ENCODE data around the gene NPM1. TPM values are rescaled to one million over a fixed set of nuclear protein-coding genes. Genes with fewer than 3 reads are reported as not detected.

The NPM1 gene
- total and polyA plus RNA-seq, 3 experiments from 2014 or later = 603 to 4,687 (median 4,412) TPM

DNA sequence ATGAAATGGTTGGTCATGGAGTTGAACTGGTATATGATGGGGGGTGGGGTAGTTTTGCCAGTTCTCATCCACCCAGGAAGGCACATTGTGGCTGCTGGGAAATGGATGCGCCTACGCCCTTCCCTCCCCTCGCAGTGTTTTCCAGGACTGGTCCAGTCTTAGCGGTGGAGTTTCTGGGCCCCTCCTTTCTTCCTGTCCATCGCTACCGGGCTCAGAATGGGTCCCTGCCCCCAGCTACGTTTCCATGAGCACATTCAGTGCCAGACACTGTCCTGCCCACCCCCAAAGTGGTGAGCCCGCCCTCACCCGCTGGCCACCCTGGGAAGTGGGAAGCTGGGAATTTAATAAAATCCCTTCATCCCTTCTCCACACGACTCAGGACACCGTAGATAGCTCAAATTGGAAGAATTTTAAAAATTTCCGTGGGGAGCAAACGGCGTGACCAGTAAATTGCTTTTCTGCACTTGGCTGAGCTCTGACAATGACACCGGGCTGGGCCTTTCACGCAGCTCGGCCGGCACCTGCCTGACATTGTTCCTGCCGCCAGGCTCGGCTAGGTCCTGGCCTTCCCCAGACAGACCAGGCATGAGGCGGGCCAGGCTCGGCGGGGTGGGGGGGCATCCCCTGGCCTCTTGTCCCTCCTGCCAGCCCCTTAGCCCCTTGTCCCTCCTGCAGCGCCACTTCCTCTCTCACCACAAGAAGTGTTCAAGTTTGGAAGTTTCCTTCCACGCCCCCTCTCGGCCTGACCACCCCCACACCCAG lies 35.4 kb downstream of the NPM1 start:
- Mint-ChIP-seq H3K9me3 (no peaks in the 10 kb centered on the region), H3K4me1 (peaks cover 10 to 21% (median 14%) of the 10 kb centered on the region in 3 donors), H3K27ac (no peak overlapping the region), H3K4me3 (no peak overlapping the region), H3K27me3 (peaks cover 12 to 29% of the 10 kb centered on the region in 2 donors), H3K36me3 (no peaks in the 10 kb centered on the region)
- Histone ChIP-seq H3K27me3 (ENCODE audit: insufficient read depth, low read length, poor library complexity, severe bottlenecking) (peaks cover 18% of the 10 kb centered on the region), H3K9me3 (ENCODE audit: low read length) (no peaks in the 10 kb centered on the region), H3K27ac (ENCODE audit: low read depth, low read length) (no peak overlapping the region), H3K4me3 (ENCODE audit: low read length) (no peak overlapping the region), H3K4me1 (ENCODE audit: insufficient read depth, low read length) (peaks cover 13% of the 10 kb centered on the region), H3K36me3 (ENCODE audit: insufficient read depth, low read length) (no peaks in the 10 kb centered on the region)
- CTCF ChIA-PET = no interaction called here
- DNase-seq = no peak
- POLR2A ChIA-PET = no interaction called here

DNA sequence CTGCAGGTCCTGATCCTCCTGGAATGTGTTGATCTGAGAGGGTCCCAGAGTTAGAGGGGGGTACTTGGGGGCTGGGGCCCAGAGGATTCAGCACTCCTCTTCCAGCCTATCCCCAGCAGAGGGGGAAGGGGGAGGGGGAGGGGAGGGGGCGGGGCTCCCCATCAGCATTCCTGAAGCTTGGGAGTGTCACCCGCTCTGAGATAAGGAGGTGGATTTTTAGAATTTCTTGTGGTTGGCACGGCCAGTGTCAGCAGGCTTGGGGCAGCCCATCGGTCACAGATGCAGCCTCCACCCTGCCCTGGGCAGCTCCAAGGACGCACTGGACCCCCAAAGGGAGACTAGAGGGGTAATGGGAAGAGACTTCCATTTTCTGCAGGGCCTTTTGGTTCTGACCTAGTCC lies 37.1 kb downstream of the NPM1 start:
- Mint-ChIP-seq H3K27ac (no peak overlapping the region), H3K4me1 (peaks cover 6 to 11% (median 10%) of the 10 kb centered on the region in 3 donors), H3K27me3 (peaks cover 15 to 29% of the 10 kb centered on the region in 2 donors), H3K4me3 (no peak overlapping the region), H3K9me3 (no peaks in the 10 kb centered on the region), H3K36me3 (no peaks in the 10 kb centered on the region)
- ChIA-PET CTCF (no interaction called here), POLR2A (no interaction called here)
- peaks cover 18% of the 10 kb centered on the region for H3K27me3 ChIP-seq (ENCODE audit: insufficient read depth, low read length, poor library complexity, severe bottlenecking)
- no peaks in the 10 kb centered on the region for H3K36me3 ChIP-seq (ENCODE audit: insufficient read depth, low read length)
- H3K27ac ChIP-seq (ENCODE audit: low read depth, low read length) = no peak overlapping the region
- peaks cover 9% of the 10 kb centered on the region for H3K4me1 ChIP-seq (ENCODE audit: insufficient read depth, low read length)
- no peaks in the 10 kb centered on the region for H3K9me3 ChIP-seq (ENCODE audit: low read length)
- no peak for DNase-seq
- H3K4me3 ChIP-seq (ENCODE audit: low read length) = no peak overlapping the region

DNA sequence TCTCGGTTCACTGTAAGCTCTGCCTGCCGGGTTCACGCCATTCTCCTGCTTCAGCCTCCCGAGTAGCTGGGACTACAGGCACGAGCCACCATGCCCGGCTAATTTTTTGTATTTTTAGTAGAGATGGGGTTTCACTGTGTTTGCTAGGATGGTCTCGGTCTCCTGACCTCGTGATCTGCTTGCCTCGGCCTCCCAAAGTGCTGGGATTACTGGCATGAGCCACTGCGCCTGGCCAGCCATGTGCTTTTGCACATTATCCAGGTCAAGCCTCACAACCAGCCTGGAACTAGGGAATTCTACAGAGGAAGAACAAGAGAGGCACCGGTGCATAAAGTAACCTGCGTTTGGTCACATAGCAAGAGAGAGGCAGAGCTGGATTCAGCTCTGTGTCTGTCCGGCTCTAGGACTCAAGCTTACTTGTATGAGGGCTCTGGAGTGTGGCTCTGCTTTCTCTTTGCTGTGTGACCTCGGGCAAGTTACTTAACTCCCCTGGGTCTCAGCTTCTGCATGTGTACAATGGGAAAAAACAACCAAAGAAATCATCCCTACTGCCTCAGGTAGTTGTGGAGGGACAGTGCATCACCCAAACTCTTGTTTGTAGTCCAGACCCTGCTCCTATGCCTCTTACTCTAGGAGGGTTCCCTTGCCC lies 38.1 kb downstream of the NPM1 start:
- peak overlapping the region in 1 of 8 donors; percentile 38 for H3K27ac Mint-ChIP-seq
- H3K9me3 ChIP-seq (ENCODE audit: low read length) = no peaks in the 10 kb centered on the region
- H3K27me3 ChIP-seq (ENCODE audit: insufficient read depth, low read length, poor library complexity, severe bottlenecking) = peaks cover 14% of the 10 kb centered on the region
- peaks cover 3 to 5% (median 3%) of the 10 kb centered on the region in 3 donors for H3K4me1 Mint-ChIP-seq
- H3K4me1 ChIP-seq (ENCODE audit: insufficient read depth, low read length) = peaks cover 3% of the 10 kb centered on the region
- ChIA-PET POLR2A (interaction anchor here (1.1 kb wide), 1 partner anchor 39 kb away, joined by 3 read pairs; no protein-coding TSS in a partner anchor), CTCF (no interaction called here)
- no peaks in the 10 kb centered on the region for H3K9me3 Mint-ChIP-seq
- no peaks in the 10 kb centered on the region for H3K36me3 Mint-ChIP-seq
- H3K27me3 Mint-ChIP-seq = peaks cover 13 to 24% of the 10 kb centered on the region in 2 donors
- no peaks in the 10 kb centered on the region for H3K36me3 ChIP-seq (ENCODE audit: insufficient read depth, low read length)
- H3K4me3 ChIP-seq (ENCODE audit: low read length) = no peak overlapping the region
- no peak overlapping the region for H3K4me3 Mint-ChIP-seq
- no peak overlapping the region for H3K27ac ChIP-seq (ENCODE audit: low read depth, low read length)
- DNase-seq = no peak

DNA sequence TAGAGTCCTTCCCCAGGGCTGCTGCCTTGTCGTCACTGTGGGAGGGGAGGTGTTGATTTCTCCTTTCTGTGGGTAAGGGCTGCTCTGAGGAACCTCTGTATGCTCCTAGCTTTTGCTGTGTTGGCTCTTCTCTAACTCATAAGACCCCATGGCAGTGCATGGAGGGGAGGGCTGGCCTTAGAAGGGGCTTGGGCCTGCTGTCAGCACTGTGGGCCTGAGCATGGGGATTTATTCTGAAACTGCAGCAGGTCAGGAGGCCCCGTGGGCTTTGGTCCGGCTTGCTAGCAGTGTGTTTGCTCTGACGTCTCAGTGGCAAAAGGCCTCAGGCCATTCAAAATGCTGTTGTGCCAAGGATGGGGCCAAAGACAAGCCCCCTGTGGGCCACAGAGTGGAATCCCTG lies 38.6 kb downstream of the NPM1 start:
- Histone ChIP-seq H3K27me3 (ENCODE audit: insufficient read depth, low read length, poor library complexity, severe bottlenecking) (peaks cover 8% of the 10 kb centered on the region), H3K36me3 (ENCODE audit: insufficient read depth, low read length) (no peaks in the 10 kb centered on the region), H3K4me1 (ENCODE audit: insufficient read depth, low read length) (no peaks in the 10 kb centered on the region), H3K9me3 (ENCODE audit: low read length) (no peaks in the 10 kb centered on the region), H3K27ac (ENCODE audit: low read depth, low read length) (no peak overlapping the region), H3K4me3 (ENCODE audit: low read length) (no peak overlapping the region)
- DNase-seq = no peak
- Mint-ChIP-seq H3K4me1 (no peaks in the 10 kb centered on the region), H3K4me3 (no peak overlapping the region), H3K36me3 (no peaks in the 10 kb centered on the region), H3K9me3 (no peaks in the 10 kb centered on the region), H3K27me3 (peaks cover 8 to 20% of the 10 kb centered on the region in 2 donors), H3K27ac (no peak overlapping the region)
- POLR2A ChIA-PET = interaction anchor here (1.1 kb wide), 1 partner anchor 39 kb away, joined by 3 read pairs; no protein-coding TSS in a partner anchor
- CTCF ChIA-PET = no interaction called here

DNA sequence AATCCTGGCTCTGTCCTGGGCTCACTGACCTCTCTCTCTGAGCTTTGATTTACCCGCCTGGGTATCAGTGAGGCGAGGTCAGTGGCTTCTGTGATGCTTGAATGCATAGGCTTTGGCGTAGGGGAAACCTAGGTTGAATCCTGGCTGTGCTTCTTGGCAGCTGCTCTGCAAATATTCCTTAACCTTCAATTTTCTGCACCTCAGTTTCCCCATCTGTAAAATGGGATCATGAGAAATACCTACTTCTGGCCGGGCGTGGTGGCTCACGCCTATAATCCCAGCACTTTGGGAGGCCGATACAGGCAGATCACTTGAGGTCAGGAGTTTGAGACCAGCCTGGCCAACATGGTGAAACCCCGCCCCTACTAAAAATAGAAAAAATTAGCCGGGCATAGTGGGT lies 39.0 kb downstream of the NPM1 start:
- H3K27ac ChIP-seq (ENCODE audit: low read depth, low read length) = no peak overlapping the region
- H3K9me3 ChIP-seq (ENCODE audit: low read length) = no peaks in the 10 kb centered on the region
- peaks cover 6% of the 10 kb centered on the region for H3K27me3 ChIP-seq (ENCODE audit: insufficient read depth, low read length, poor library complexity, severe bottlenecking)
- no peaks in the 10 kb centered on the region for H3K4me1 ChIP-seq (ENCODE audit: insufficient read depth, low read length)
- Mint-ChIP-seq H3K27me3 (peaks cover 5 to 16% of the 10 kb centered on the region in 2 donors), H3K36me3 (no peaks in the 10 kb centered on the region), H3K27ac (no peak overlapping the region), H3K4me3 (no peak overlapping the region), H3K9me3 (no peaks in the 10 kb centered on the region), H3K4me1 (no peaks in the 10 kb centered on the region)
- no peak overlapping the region for H3K4me3 ChIP-seq (ENCODE audit: low read length)
- POLR2A ChIA-PET = interaction anchor here (1.1 kb wide), 1 partner anchor 40 kb away, joined by 3 read pairs; no protein-coding TSS in a partner anchor
- DNase-seq = no peak
- CTCF ChIA-PET = no interaction called here
- H3K36me3 ChIP-seq (ENCODE audit: insufficient read depth, low read length) = no peaks in the 10 kb centered on the region

DNA sequence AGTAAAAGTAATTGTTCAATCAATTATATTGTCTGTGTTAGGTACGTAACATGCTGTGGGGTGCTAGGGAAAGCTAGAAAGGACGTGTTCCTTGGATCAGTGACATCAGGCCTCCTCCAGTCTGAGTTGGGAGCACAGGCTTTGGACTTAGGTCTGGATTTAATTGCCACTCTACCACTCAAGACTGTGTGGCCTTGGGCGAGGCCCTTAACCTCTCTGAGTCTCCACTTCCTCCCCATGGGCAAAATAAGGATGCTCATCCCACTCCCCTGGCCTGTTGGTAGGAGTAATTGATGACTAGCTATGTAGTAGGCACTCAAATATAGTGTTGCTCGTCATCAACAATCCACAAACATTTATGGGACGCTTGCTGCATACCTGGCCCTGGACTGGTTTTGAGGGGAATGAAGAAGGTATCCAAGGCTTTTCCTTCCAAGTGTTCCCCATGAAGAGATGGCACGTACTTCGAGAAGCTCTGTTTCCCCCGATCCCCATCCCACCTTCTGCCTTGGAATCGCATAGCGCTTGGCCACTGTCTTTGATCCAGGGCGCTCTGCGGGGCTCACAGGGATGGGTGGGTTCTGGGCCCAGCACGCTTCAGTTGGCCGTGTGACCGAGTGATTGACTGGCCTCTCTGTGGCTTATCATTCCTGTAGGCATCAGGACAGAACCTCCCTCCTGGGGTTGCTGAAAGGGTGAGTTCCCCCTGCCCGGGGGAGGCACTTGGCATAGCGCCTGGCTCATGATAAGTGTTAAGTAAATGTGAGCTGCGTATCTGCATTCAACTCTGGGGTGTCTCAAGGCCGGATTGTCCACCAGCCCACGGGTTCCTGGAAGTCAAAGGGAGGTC lies 39.9 kb downstream of the NPM1 start:
- no peak for DNase-seq

DNA sequence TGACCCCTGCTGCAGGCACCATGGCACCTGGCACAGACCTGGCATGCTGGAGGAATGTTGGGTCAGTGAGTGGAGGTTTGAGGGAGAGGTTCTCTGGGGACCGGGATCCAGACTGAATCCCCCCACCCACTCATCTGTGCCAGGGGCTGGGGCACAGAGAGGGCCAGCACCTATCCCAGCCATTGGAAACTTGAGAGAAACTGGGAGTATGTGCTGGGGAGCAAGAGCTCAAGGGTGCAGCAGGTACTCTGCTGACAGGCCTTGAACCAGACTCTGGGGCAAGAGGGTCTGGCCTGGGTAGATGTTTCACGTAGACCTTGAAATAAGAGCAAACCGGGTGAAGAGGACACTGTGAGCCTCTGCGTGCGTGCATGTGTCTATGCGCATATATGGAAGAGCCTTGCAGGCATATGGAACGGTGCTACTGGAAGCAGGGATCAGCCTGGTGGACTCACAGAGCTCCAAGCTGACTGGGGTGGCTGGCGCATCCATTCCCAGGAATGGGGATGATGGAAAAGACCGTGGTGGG lies 40.6 kb downstream of the NPM1 start:
- Histone ChIP-seq H3K4me1 (ENCODE audit: insufficient read depth, low read length) (no peaks in the 10 kb centered on the region), H3K36me3 (ENCODE audit: insufficient read depth, low read length) (no peaks in the 10 kb centered on the region), H3K9me3 (ENCODE audit: low read length) (no peaks in the 10 kb centered on the region), H3K27ac (ENCODE audit: low read depth, low read length) (no peak overlapping the region), H3K4me3 (ENCODE audit: low read length) (no peak overlapping the region), H3K27me3 (ENCODE audit: insufficient read depth, low read length, poor library complexity, severe bottlenecking) (no peaks in the 10 kb centered on the region)
- Mint-ChIP-seq H3K27me3 (peaks cover 5 to 6% of the 10 kb centered on the region in 2 donors), H3K4me3 (no peak overlapping the region), H3K27ac (no peak overlapping the region), H3K36me3 (no peaks in the 10 kb centered on the region), H3K4me1 (no peaks in the 10 kb centered on the region), H3K9me3 (no peaks in the 10 kb centered on the region)
- ChIA-PET CTCF (no interaction called here), POLR2A (no interaction called here)
- no peak for DNase-seq

More for the DNA sequence above, 39.9 kb downstream of the NPM1 start:
- no peaks in the 10 kb centered on the region for H3K9me3 ChIP-seq (ENCODE audit: low read length)
- H3K36me3 ChIP-seq (ENCODE audit: insufficient read depth, low read length) = no peaks in the 10 kb centered on the region
- ChIA-PET POLR2A (no interaction called here), CTCF (no interaction called here)
- Mint-ChIP-seq H3K9me3 (no peaks in the 10 kb centered on the region), H3K36me3 (no peaks in the 10 kb centered on the region), H3K27ac (no peak overlapping the region), H3K27me3 (peaks cover 5 to 9% of the 10 kb centered on the region in 2 donors), H3K4me3 (no peak overlapping the region), H3K4me1 (no peaks in the 10 kb centered on the region)
- no peaks in the 10 kb centered on the region for H3K4me1 ChIP-seq (ENCODE audit: insufficient read depth, low read length)
- no peak overlapping the region for H3K4me3 ChIP-seq (ENCODE audit: low read length)
- H3K27me3 ChIP-seq (ENCODE audit: insufficient read depth, low read length, poor library complexity, severe bottlenecking) = no peaks in the 10 kb centered on the region
- no peak overlapping the region for H3K27ac ChIP-seq (ENCODE audit: low read depth, low read length)
